WTC11 (cell line): Measurements from ENCODE around the gene MAPK8IP2. TPM values are rescaled to one million over a fixed set of nuclear protein-coding genes. Genes with fewer than 3 reads are reported as not detected.

Source experiments
- ATAC-seq: fragments of 200-7000 bp; cut with Tn5 transposase; 2 replicates; pipeline ENCODE4 v1.10.0; 2021; ENCODE audit warnings: mild to moderate bottlenecking, moderate library complexity
- CTCF ChIA-PET: fragments of 300-600 bp; sonication (Branson Sonifier 250); formaldehyde crosslinking; loops from one replicate; lab custom pipeline; 2021; ENCODE audit warnings: antibody characterized with exemption; lab: Charles Lee
- POLR2A ChIA-PET: fragments of 350-600 bp; sonication (Branson Sonifier 250); formaldehyde crosslinking; loops from one replicate; lab custom pipeline; 2021; ENCODE audit warnings: antibody characterized with exemption; lab: Charles Lee
- DNase-seq: peaks from one replicate; pipeline ENCODE4 v3.0.0; 2021; ENCODE audit warnings: low spot score
- H3K27ac Mint-ChIP-seq: 2 replicates; pipeline ENCODE4 v1.8.0; 2021; ENCODE audit warnings: mixed read lengths
- H3K27me3 Mint-ChIP-seq: 2 replicates; pipeline ENCODE4 v1.8.0; 2021; ENCODE audit warnings: low read depth, mild to moderate bottlenecking, moderate library complexity, mixed read lengths
- H3K36me3 Mint-ChIP-seq: 2 replicates; pipeline ENCODE4 v1.8.0; 2021; ENCODE audit warnings: mixed read lengths
- H3K4me1 Mint-ChIP-seq: 2 replicates; pipeline ENCODE4 v1.8.0; 2022; ENCODE audit warnings: mixed read lengths
- H3K4me3 Mint-ChIP-seq: 2 replicates; pipeline ENCODE4 v1.8.0; 2021; ENCODE audit warnings: mild to moderate bottlenecking, moderate library complexity, mixed read lengths
- H3K9me3 Mint-ChIP-seq: 2 replicates; pipeline ENCODE4 v1.8.0; 2021; ENCODE audit warnings: mixed read lengths
- EMX1 ChIP-seq: fragments of 250-450 bp; sonication (Bioruptor Pico); IDR thresholded peaks from 2 replicates; pipeline ENCODE4 v1.8.0; 2021; ENCODE audit warnings: mild to moderate bottlenecking
- JAZF1 ChIP-seq: fragments of 250-450 bp; sonication (Bioruptor Pico); IDR thresholded peaks from 2 replicates; pipeline ENCODE4 v1.9.0; 2021; ENCODE audit warnings: moderate library complexity, mild to moderate bottlenecking, inconsistent platforms
- MXD4 ChIP-seq: fragments of 250-450 bp; sonication (Bioruptor Pico); IDR thresholded peaks from 2 replicates; pipeline ENCODE4 v1.8.0; 2021; ENCODE audit warnings: mild to moderate bottlenecking, moderate library complexity, borderline replicate concordance
- PRRX2 ChIP-seq: fragments of 250-450 bp; sonication (Bioruptor Pico); IDR thresholded peaks from 2 replicates; pipeline ENCODE4 v1.8.0; 2021; ENCODE audit warnings: mild to moderate bottlenecking
- SOX15 ChIP-seq: fragments of 250-450 bp; sonication (Bioruptor Pico); IDR thresholded peaks from 2 replicates; pipeline ENCODE4 v1.9.0; 2021; ENCODE audit warnings: mild to moderate bottlenecking
- SP1 ChIP-seq: sonication (generic); formaldehyde crosslinking; conservative IDR thresholded peaks from 2 replicates; pipeline ENCODE4 v1.8.1; 2022; ENCODE audit warnings: missing genetic modification reagents
- TP53 ChIP-seq: sonication (generic); formaldehyde crosslinking; IDR thresholded peaks from 2 replicates; pipeline ENCODE4 v1.8.1; 2023; ENCODE audit warnings: mild to moderate bottlenecking, missing genetic modification reagents
- ZNF317 ChIP-seq: sonication (generic); formaldehyde crosslinking; IDR thresholded peaks from 2 replicates; pipeline ENCODE4 v1.8.1; 2023; ENCODE audit warnings: low read depth, mild to moderate bottlenecking, moderate library complexity, missing genetic modification reagents, borderline replicate concordance
- total RNA-seq: library from RNA; stranded (reverse); gene quantifications from 3 replicates; pipeline ENCODE4 v1.2.3, GENCODE V29; 2021
- TF ChIP-seq, protein P1 (sequence below): sonication (generic); formaldehyde crosslinking; IDR thresholded peaks from 2 replicates; pipeline ENCODE4 v1.8.1; 2023; ENCODE audit warnings: mild to moderate bottlenecking, missing genetic modification reagents
- TF ChIP-seq, protein P2 (sequence below): sonication (generic); formaldehyde crosslinking; IDR thresholded peaks from 2 replicates; pipeline ENCODE4 v1.8.0; 2022; ENCODE audit warnings: missing genetic modification reagents
- TF ChIP-seq, protein P3 (sequence below): sonication (generic); formaldehyde crosslinking; IDR thresholded peaks from 2 replicates; pipeline ENCODE4 v1.8.0; 2022; ENCODE audit warnings: mild to moderate bottlenecking, missing genetic modification reagents
- TF ChIP-seq, protein P4 (sequence below): sonication (generic); formaldehyde crosslinking; IDR thresholded peaks from 2 replicates; pipeline ENCODE4 v1.8.0; 2023; ENCODE audit warnings: missing genetic modification reagents, mild to moderate bottlenecking, borderline replicate concordance
- TF ChIP-seq, protein P5 (sequence below): sonication (generic); formaldehyde crosslinking; IDR thresholded peaks from 2 replicates; pipeline ENCODE4 v1.8.0; 2022; ENCODE audit warnings: mild to moderate bottlenecking, missing genetic modification reagents
- TF ChIP-seq, protein P6 (sequence below): sonication (generic); formaldehyde crosslinking; IDR thresholded peaks from 2 replicates; pipeline ENCODE4 v1.8.1; 2023; ENCODE audit warnings: mild to moderate bottlenecking, moderate library complexity, missing genetic modification reagents
- TF ChIP-seq, protein P7 (sequence below): sonication (generic); formaldehyde crosslinking; IDR thresholded peaks from 2 replicates; pipeline ENCODE4 v1.8.1; 2023; ENCODE audit warnings: mild to moderate bottlenecking, missing genetic modification reagents, moderate library complexity

The MAPK8IP2 gene
- total RNA-seq, 1 experiment from 2014 or later, result 4.9 TPM

DNA sequence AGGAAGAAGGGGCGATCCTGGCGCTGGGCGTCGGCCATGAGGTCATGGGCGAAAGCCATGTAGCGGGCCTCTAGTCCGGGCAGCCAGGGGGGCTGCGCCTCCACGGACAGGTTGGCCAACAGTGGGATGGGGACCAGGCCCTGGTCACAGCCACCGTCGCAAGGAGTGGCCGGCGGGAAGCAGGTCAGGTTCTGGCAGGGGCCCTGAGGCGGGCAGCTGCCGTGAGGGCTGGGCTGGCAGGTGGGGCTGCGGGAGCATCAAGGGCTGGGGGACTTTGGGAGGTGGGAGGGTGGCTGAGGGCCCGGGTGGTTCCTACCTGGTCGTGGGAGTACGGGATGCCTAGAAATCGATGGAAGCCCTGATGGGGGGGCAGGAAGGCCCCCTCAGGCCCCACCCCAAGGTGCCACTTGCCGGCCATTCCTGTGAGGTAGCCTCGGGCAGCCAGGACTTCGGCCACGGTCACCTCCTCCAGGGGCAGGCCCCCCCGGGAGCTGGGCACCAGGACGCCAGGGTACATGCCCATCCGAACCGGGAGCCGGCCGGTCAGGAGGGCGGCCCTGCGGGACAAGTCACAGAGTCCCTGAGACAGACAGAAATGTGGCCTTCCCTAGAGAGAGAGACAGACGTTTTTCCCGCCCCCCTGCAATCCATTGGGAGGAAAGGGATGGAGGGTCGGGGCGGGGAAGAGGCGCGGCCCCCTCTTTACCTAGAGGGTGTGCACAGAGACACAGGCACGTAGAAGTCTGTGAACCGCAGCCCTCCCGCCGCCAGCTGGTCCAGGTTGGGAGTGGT is 26.5 kb downstream of the MAPK8IP2 start:
- DNase-seq (no peak), ATAC-seq (no peak)
- H3K4me3 Mint-ChIP-seq, result peak overlapping the region; percentile 70
- no peaks in the 10 kb centered on the region for H3K9me3 Mint-ChIP-seq
- ChIA-PET CTCF (interaction anchor here (0.5 to 4.5 kb wide), 30 partner anchors 14 to 482 kb away, joined by 3 to 78 read pairs (median 4); partner anchors contain the start of genes CPT1B, SCO2, SHANK3 and SYCE3), POLR2A (interaction anchor here (0.6 to 1.9 kb wide), 2 partner anchors 13 to 15 kb away, joined by 3 to 12 read pairs; no protein-coding TSS in a partner anchor)
- TF ChIP-seq ZNF317 (CRISPR knock-in tag), result 0 out of 2 replicates have a peak, but pooled peaks have one; percentile 29
- TF ChIP-seq, protein P1, sequence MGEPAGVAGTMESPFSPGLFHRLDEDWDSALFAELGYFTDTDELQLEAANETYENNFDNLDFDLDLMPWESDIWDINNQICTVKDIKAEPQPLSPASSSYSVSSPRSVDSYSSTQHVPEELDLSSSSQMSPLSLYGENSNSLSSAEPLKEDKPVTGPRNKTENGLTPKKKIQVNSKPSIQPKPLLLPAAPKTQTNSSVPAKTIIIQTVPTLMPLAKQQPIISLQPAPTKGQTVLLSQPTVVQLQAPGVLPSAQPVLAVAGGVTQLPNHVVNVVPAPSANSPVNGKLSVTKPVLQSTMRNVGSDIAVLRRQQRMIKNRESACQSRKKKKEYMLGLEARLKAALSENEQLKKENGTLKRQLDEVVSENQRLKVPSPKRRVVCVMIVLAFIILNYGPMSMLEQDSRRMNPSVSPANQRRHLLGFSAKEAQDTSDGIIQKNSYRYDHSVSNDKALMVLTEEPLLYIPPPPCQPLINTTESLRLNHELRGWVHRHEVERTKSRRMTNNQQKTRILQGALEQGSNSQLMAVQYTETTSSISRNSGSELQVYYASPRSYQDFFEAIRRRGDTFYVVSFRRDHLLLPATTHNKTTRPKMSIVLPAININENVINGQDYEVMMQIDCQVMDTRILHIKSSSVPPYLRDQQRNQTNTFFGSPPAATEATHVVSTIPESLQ (CRISPR knock-in tag), result no peak
- TF ChIP-seq, protein P2, sequence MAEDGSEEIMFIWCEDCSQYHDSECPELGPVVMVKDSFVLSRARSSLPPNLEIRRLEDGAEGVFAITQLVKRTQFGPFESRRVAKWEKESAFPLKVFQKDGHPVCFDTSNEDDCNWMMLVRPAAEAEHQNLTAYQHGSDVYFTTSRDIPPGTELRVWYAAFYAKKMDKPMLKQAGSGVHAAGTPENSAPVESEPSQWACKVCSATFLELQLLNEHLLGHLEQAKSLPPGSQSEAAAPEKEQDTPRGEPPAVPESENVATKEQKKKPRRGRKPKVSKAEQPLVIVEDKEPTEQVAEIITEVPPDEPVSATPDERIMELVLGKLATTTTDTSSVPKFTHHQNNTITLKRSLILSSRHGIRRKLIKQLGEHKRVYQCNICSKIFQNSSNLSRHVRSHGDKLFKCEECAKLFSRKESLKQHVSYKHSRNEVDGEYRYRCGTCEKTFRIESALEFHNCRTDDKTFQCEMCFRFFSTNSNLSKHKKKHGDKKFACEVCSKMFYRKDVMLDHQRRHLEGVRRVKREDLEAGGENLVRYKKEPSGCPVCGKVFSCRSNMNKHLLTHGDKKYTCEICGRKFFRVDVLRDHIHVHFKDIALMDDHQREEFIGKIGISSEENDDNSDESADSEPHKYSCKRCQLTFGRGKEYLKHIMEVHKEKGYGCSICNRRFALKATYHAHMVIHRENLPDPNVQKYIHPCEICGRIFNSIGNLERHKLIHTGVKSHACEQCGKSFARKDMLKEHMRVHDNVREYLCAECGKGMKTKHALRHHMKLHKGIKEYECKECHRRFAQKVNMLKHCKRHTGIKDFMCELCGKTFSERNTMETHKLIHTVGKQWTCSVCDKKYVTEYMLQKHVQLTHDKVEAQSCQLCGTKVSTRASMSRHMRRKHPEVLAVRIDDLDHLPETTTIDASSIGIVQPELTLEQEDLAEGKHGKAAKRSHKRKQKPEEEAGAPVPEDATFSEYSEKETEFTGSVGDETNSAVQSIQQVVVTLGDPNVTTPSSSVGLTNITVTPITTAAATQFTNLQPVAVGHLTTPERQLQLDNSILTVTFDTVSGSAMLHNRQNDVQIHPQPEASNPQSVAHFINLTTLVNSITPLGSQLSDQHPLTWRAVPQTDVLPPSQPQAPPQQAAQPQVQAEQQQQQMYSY (CRISPR knock-in tag), result peak; percentile 22; the same call in 1 of the 2 replicates
- H3K27me3 Mint-ChIP-seq, result peaks cover 18% of the 10 kb centered on the region
- H3K36me3 Mint-ChIP-seq, result no peaks in the 10 kb centered on the region
- H3K4me1 Mint-ChIP-seq, result peaks cover 11% of the 10 kb centered on the region
- no peak overlapping the region for H3K27ac Mint-ChIP-seq

DNA sequence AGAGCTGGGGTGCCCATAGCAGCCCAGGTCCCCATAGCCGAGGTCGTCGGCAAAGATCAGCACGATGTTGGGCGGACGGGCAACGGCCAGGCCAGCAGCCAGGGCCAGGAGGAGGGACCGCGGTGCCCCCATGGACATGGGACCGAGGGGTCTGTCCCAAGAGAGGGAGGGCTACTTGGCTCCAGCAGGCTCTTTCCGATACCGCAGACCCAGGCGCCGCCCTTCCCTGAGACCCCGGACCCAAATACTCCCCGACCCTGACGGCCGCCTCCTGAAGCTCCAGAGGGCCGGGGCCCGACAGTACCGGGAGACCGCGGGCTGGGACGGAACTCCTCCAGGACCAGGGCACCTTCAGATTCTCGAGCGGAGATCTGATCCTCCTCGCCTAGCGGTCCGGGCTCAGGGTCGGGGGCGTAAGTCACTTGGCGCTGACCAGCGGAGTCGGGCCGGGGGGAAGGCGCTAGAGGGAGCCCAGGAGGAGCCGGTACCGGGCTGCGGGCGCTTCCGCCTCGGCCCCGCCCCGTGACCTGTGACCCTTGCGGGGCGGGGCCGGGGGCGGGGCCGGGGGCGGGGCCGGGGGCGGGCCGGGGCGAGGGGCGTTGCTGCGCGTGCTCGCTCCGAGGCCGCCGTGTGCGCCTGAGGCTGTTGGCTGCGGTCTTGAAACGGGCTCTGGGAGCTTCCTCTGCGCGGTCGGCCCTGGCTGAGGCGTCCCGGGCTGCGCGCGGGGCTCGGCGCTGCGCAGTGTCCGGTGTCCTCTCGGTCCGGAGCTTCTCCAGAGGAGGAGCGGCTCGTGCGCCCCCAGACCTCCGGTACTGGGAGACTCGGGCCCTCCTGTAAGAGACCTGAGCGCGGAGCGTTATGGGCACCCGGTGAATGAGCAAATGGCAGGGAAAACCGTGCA is 27.3 kb downstream of the MAPK8IP2 start, which contains the start of gene ARSA:
Gene ARSA (minus strand): TSS at position 511 of the 901 bp plus-strand sequence. CDS start 373 bp downstream, at position 138.
- peak within 1 kb of the TSS; percentile 80 for H3K4me3 Mint-ChIP-seq
- H3K27me3 Mint-ChIP-seq, result peaks cover 18% of the 10 kb centered on the region
- DNase-seq (peak; percentile 82), ATAC-seq (peak; percentile 83)
- no peak for TF ChIP-seq EMX1 (CRISPR knock-in tag)
- TF ChIP-seq, protein P3, sequence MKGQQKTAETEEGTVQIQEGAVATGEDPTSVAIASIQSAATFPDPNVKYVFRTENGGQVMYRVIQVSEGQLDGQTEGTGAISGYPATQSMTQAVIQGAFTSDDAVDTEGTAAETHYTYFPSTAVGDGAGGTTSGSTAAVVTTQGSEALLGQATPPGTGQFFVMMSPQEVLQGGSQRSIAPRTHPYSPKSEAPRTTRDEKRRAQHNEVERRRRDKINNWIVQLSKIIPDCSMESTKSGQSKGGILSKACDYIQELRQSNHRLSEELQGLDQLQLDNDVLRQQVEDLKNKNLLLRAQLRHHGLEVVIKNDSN (CRISPR knock-in tag), result peak; percentile 21; the same call in 1 of the 2 replicates
- TF ChIP-seq, protein P4, sequence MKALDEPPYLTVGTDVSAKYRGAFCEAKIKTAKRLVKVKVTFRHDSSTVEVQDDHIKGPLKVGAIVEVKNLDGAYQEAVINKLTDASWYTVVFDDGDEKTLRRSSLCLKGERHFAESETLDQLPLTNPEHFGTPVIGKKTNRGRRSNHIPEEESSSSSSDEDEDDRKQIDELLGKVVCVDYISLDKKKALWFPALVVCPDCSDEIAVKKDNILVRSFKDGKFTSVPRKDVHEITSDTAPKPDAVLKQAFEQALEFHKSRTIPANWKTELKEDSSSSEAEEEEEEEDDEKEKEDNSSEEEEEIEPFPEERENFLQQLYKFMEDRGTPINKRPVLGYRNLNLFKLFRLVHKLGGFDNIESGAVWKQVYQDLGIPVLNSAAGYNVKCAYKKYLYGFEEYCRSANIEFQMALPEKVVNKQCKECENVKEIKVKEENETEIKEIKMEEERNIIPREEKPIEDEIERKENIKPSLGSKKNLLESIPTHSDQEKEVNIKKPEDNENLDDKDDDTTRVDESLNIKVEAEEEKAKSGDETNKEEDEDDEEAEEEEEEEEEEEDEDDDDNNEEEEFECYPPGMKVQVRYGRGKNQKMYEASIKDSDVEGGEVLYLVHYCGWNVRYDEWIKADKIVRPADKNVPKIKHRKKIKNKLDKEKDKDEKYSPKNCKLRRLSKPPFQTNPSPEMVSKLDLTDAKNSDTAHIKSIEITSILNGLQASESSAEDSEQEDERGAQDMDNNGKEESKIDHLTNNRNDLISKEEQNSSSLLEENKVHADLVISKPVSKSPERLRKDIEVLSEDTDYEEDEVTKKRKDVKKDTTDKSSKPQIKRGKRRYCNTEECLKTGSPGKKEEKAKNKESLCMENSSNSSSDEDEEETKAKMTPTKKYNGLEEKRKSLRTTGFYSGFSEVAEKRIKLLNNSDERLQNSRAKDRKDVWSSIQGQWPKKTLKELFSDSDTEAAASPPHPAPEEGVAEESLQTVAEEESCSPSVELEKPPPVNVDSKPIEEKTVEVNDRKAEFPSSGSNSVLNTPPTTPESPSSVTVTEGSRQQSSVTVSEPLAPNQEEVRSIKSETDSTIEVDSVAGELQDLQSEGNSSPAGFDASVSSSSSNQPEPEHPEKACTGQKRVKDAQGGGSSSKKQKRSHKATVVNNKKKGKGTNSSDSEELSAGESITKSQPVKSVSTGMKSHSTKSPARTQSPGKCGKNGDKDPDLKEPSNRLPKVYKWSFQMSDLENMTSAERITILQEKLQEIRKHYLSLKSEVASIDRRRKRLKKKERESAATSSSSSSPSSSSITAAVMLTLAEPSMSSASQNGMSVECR, result peak; percentile 24; the same call in 1 of the 2 replicates
- TF ChIP-seq PRRX2 (CRISPR knock-in tag), result no peak
- peak; percentile 63 for TF ChIP-seq SP1 (CRISPR knock-in tag)
- TF ChIP-seq MXD4 (CRISPR knock-in tag), result no peak
- no peak for TF ChIP-seq SOX15 (CRISPR knock-in tag)
- TF ChIP-seq, protein P5, sequence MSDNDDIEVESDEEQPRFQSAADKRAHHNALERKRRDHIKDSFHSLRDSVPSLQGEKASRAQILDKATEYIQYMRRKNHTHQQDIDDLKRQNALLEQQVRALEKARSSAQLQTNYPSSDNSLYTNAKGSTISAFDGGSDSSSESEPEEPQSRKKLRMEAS, result peak; percentile 49; the same call in 1 of the 2 replicates
- TF ChIP-seq, protein P6, sequence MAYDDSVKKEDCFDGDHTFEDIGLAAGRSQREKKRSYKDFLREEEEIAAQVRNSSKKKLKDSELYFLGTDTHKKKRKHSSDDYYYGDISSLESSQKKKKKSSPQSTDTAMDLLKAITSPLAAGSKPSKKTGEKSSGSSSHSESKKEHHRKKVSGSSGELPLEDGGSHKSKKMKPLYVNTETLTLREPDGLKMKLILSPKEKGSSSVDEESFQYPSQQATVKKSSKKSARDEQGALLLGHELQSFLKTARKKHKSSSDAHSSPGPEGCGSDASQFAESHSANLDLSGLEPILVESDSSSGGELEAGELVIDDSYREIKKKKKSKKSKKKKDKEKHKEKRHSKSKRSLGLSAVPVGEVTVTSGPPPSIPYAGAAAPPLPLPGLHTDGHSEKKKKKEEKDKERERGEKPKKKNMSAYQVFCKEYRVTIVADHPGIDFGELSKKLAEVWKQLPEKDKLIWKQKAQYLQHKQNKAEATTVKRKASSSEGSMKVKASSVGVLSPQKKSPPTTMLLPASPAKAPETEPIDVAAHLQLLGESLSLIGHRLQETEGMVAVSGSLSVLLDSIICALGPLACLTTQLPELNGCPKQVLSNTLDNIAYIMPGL (CRISPR knock-in tag), result peak; percentile 62; the same call in 1 of the 2 replicates
- TF ChIP-seq JAZF1 (CRISPR knock-in tag), result no peak
- TF ChIP-seq, protein P7, sequence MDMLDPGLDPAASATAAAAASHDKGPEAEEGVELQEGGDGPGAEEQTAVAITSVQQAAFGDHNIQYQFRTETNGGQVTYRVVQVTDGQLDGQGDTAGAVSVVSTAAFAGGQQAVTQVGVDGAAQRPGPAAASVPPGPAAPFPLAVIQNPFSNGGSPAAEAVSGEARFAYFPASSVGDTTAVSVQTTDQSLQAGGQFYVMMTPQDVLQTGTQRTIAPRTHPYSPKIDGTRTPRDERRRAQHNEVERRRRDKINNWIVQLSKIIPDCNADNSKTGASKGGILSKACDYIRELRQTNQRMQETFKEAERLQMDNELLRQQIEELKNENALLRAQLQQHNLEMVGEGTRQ, result peak; percentile 44
- TF ChIP-seq TP53 (CRISPR knock-in tag), result peak; percentile 44; the same call in 1 of the 2 replicates
- POLR2A ChIA-PET, result interaction anchor here (0.5 to 1.9 kb wide), 2 partner anchors 14 to 88 kb away, joined by 5 to 12 read pairs; no protein-coding TSS in a partner anchor
- no peaks in the 10 kb centered on the region for H3K9me3 Mint-ChIP-seq
- CTCF ChIA-PET, result interaction anchor here (0.6 to 4.5 kb wide), 14 partner anchors 13 to 136 kb away, joined by 3 to 78 read pairs (median 5); partner anchors contain the start of genes CPT1B, KLHDC7B, LMF2 and NCAPH2
- no peak within 1 kb of the TSS for H3K27ac Mint-ChIP-seq
- no peaks in the 10 kb centered on the region for H3K36me3 Mint-ChIP-seq
- peaks cover 7% of the 10 kb centered on the region for H3K4me1 Mint-ChIP-seq
